Muscle of leg (tissue), 11 donors: ENCODE measurements around the gene KRT77. TPM values are rescaled to one million over a fixed set of nuclear protein-coding genes. Genes with fewer than 3 reads are reported as not detected.

Experiments used
- DNase-seq: peaks from one replicate; pipeline ENCODE4 v3.0.0; 2013
- H3K27ac ChIP-seq: one replicate; pipeline ENCODE4 v1.5.1; 2013; ENCODE audit warnings: mild to moderate bottlenecking, low read length, control low read depth
- H3K27me3 ChIP-seq: one replicate; pipeline ENCODE4 v1.6.1; 2013; ENCODE audit warnings: low read length; ENCODE audit not compliant: control insufficient read depth, insufficient read depth
- H3K36me3 ChIP-seq: one replicate; pipeline ENCODE4 v1.6.1; 2013; ENCODE audit warnings: low read length; ENCODE audit not compliant: control insufficient read depth, insufficient read depth
- H3K4me1 ChIP-seq: one replicate; pipeline ENCODE4 v1.6.1; 2013; ENCODE audit warnings: low read length; ENCODE audit not compliant: control insufficient read depth, insufficient read depth
- H3K4me3 ChIP-seq: one replicate; pipeline ENCODE4 v1.5.1; 2013; ENCODE audit warnings: low read length, control low read depth
- H3K9me3 ChIP-seq: replicated peaks from 2 replicates; pipeline ENCODE4 v1.6.1; 2013; ENCODE audit warnings: low read depth, low read length; ENCODE audit not compliant: control insufficient read depth
- WGBS: methylation state at CpG from one replicate; pipeline ENCODE4 v1.1.5; 2013; ENCODE audit warnings: missing lambda C conversion rate; ENCODE audit not compliant: insufficient coverage; 5-methylcytosine and 5-hydroxymethylcytosine counted together
- polyA plus RNA-seq, 8 donors: library from polyadenylated mRNA; unstranded; fragments of 120-200 nt; gene quantifications; one replicate each; pipeline versions ENCODE4 v1.2.1 to v1.2.3, GENCODE V29; 2013; ENCODE audit warnings: inconsistent platforms in 1 of 8, low replicate concordance in 1 of 8; ENCODE audit not compliant: insufficient read length in 8 of 8, insufficient read depth in 1 of 8
- total RNA-seq: library from RNA; stranded (reverse); fragments of 120-200 nt; gene quantifications from one replicate; pipeline ENCODE4 v1.2.4, GENCODE V29; 2013

KRT77 gene
- total and polyA plus RNA-seq, 9 donors, result 0.08 to 0.61 TPM; not detected in 7

DNA sequence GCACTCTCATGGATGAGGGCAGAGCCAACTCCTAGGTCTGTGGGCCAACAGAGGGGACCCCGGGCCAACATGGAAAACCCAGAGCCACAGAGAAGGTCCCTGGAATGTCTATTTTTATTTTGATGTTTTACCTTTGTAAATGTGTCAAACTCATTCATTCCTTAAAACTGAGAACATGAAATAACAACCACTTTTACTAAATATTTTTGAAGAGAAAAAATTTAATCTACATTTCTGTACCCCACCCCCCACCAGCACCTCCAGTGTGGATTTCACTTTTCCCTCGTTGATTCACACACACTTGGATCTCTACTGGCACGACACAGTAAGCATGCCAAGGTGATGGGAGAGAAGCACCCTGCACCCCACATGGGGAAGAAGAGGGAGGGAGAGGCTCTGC lies 6.7 kb downstream of the KRT77 start:
- WGBS, result 100% methylated on average over 1 of the region's 3 CpGs
- Histone ChIP-seq H3K27ac (no peak overlapping the region), H3K4me3 (no peak overlapping the region), H3K36me3 (no peaks in the 10 kb centered on the region), H3K27me3 (peaks cover 44% of the 10 kb centered on the region), H3K4me1 (peaks cover 6% of the 10 kb centered on the region), H3K9me3 (no peaks in the 10 kb centered on the region)
- DNase-seq, result no peak

- DNase-seq, result no peak
- Histone ChIP-seq H3K36me3 (no peaks in the 10 kb centered on the region), H3K9me3 (no peaks in the 10 kb centered on the region), H3K27me3 (peaks cover 56% of the 10 kb centered on the region), H3K4me3 (no peak overlapping the region), H3K27ac (no peak overlapping the region), H3K4me1 (peaks cover 11% of the 10 kb centered on the region)
- WGBS, result 83% methylated on average over 1 of the region's 3 CpGs
Measured at GRCh38 chr12:52695039-52695438, 8.3 kb downstream of the KRT77 start.

- no peak for DNase-seq
- peaks cover 8% of the 10 kb centered on the region for H3K4me1 ChIP-seq
- peaks cover 59% of the 10 kb centered on the region for H3K27me3 ChIP-seq
- no peak overlapping the region for H3K4me3 ChIP-seq
- no CpG with 5 or more reads among the region's 6 CpGs for WGBS
- H3K9me3 ChIP-seq, result no peaks in the 10 kb centered on the region
- no peak overlapping the region for H3K27ac ChIP-seq
- H3K36me3 ChIP-seq, result no peaks in the 10 kb centered on the region
Measured at GRCh38 chr12:52694151-52694550, 9.2 kb downstream of the KRT77 start.

DNA sequence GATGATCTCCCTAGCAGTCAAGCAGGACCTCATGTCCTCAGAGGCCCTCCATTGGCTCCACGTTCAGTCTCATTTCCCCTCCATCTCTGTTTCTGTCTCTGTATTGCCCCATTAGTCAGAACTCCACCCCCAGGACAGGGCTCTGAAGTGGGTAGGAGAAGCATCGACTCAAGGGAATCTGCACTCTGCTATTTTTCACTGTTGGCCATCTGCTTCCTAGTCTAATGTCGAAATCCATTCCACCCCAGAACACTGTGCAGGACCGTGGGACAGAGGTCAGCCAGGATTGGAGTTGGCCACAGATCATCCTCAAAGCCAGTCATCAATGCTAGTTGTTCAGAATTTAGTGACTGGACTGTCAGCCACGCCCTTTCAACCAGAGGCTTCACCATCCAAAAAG lies 10.1 kb downstream of the KRT77 start:
- Histone ChIP-seq H3K4me1 (peaks cover 8% of the 10 kb centered on the region), H3K9me3 (no peaks in the 10 kb centered on the region), H3K27ac (no peak overlapping the region), H3K4me3 (no peak overlapping the region), H3K27me3 (peaks cover 59% of the 10 kb centered on the region), H3K36me3 (no peaks in the 10 kb centered on the region)
- WGBS, result 29% methylated on average over 1 of the region's 5 CpGs
- no peak for DNase-seq

DNA sequence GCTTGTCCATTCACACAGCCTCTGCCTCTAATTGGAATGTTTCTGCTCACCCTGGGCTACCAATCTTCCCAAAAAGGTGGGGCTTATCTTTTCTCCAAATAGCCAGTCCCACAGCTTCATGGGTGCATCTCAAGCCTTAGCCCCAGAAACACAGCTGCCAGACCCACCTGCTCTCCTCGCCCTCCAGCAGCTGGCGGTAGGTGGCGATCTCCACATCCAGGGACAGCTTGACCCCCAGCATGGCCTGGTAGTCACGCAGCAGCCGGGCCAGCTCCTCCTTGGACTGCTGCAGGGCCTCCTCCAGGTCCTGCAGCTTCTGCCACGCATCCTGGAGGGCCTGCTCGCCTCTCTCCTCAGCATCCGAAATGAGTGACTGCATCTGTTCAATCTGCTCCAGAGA lies 11.1 kb downstream of the KRT77 start:
- Histone ChIP-seq H3K27me3 (peaks cover 59% of the 10 kb centered on the region), H3K27ac (no peak overlapping the region), H3K4me3 (no peak overlapping the region), H3K4me1 (peaks cover 8% of the 10 kb centered on the region), H3K36me3 (no peaks in the 10 kb centered on the region), H3K9me3 (no peaks in the 10 kb centered on the region)
- DNase-seq, result no peak
- 30% methylated on average over 7 of the region's 8 CpGs for WGBS

DNA sequence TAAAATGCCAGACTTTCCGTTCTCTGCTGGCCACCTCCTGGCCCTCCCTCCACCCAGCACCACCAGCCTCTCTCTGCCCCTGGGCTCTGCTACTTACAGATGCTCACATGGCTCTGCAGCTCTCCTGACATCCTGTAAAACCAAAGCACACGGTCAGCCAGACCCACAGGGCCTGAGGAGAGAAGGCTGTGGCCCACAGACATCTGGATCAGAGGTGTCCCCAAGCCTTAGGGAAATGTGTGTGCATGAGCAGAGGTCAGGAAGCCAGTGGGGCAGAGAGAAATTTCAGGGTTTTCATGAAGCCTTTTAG lies 11.5 kb downstream of the KRT77 start:
- 43% methylated on average over 1 of the region's 2 CpGs for WGBS
- no peaks in the 10 kb centered on the region for H3K36me3 ChIP-seq
- peaks cover 57% of the 10 kb centered on the region for H3K27me3 ChIP-seq
- H3K4me1 ChIP-seq, result peaks cover 8% of the 10 kb centered on the region
- no peak overlapping the region for H3K4me3 ChIP-seq
- no peaks in the 10 kb centered on the region for H3K9me3 ChIP-seq
- no peak for DNase-seq
- H3K27ac ChIP-seq, result no peak overlapping the region

- no peak overlapping the region for H3K4me3 ChIP-seq
- H3K27me3 ChIP-seq, result peaks cover 53% of the 10 kb centered on the region
- 3% methylated on average over 31 of the region's 45 CpGs for WGBS
- no peak for DNase-seq
- no peaks in the 10 kb centered on the region for H3K9me3 ChIP-seq
- H3K27ac ChIP-seq, result no peak overlapping the region
- peaks cover 8% of the 10 kb centered on the region for H3K4me1 ChIP-seq
- H3K36me3 ChIP-seq, result no peaks in the 10 kb centered on the region
Measured at GRCh38 chr12:52691076-52691840, 12.1 kb downstream of the KRT77 start.

GRCh38 chr12:52690351-52691075 lies 12.8 kb downstream of the KRT77 start:
- H3K4me1 ChIP-seq, result peaks cover 8% of the 10 kb centered on the region
- DNase-seq, result no peak
- no peaks in the 10 kb centered on the region for H3K9me3 ChIP-seq
- H3K36me3 ChIP-seq, result no peaks in the 10 kb centered on the region
- peaks cover 50% of the 10 kb centered on the region for H3K27me3 ChIP-seq
- H3K27ac ChIP-seq, result no peak overlapping the region
- no peak overlapping the region for H3K4me3 ChIP-seq
- WGBS, result 5% methylated on average over 3 of the region's 8 CpGs

- H3K36me3 ChIP-seq, result no peaks in the 10 kb centered on the region
- no CpG with 5 or more reads among the region's 1 CpG for WGBS
Measured at GRCh38 chr12:52689936-52690335, 13.4 kb downstream of the KRT77 start.

GRCh38 chr12:52689239-52689638 lies 14.1 kb downstream of the KRT77 start:
- Histone ChIP-seq H3K4me3 (no peak overlapping the region), H3K9me3 (no peaks in the 10 kb centered on the region), H3K4me1 (peaks cover 8% of the 10 kb centered on the region), H3K27me3 (peaks cover 47% of the 10 kb centered on the region), H3K36me3 (no peaks in the 10 kb centered on the region), H3K27ac (no peak overlapping the region)
- DNase-seq, result no peak

More at GRCh38 chr12:52689936-52690335, 13.4 kb downstream of the KRT77 start:
- H3K4me3 ChIP-seq, result no peak overlapping the region
- peaks cover 8% of the 10 kb centered on the region for H3K4me1 ChIP-seq
- H3K27ac ChIP-seq, result no peak overlapping the region
- peaks cover 50% of the 10 kb centered on the region for H3K27me3 ChIP-seq
- no peak for DNase-seq
- H3K9me3 ChIP-seq, result no peaks in the 10 kb centered on the region
